Measurements from ENCODE around the gene TAF3.

GRCh38 chr10:8017277-8017676 lies 199.0 kb downstream of the TAF3 start:
- TF ChIP-seq EZH2 (optimal IDR thresholded peaks at IDR 0.05; ENCODE audit: low read depth, low read length) (no peak), CTCF (IDR thresholded peaks at IDR 0.05; ENCODE audit: low read length) (no peak), EZH2phosphoT487 (IDR thresholded peaks at IDR 0.05; ENCODE audit: low read length) (no peak)
